ENCODE results near the gene RIN3.

Gene RIN3

GRCh38 chr14:92511453-92512238 is 1.9 kb upstream of the RIN3 start:
- DNase-seq (ENCODE audit: low spot score): no peak

DNA sequence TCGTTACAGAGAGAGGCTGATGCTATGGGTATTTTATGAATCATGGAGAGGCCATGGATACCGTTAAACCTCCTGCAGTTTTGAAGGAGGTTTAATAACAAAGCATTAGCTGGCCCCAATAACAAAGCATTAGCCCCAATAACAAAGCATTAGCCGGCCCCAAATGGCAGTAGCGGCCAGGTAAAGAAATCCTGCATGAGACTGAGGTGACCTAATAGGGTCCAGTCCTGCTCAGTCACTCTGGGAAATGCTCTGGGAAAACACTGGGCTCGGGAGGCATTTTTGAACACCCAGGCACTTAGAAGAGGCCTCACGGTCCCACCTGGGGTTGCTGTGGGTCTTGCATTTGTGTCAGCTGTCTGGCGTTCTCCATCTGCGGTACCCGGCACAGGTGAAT is 776 bp upstream of the RIN3 start:
- DNase-seq (ENCODE audit: low spot score): no peak
- no peak for TF ChIP-seq CTCF (IDR thresholded peaks at IDR 0.05; ENCODE audit: extremely low read depth, missing control alignments)

More at GRCh38 chr14:92511453-92512238, 1.9 kb upstream of the RIN3 start:
- no peak for TF ChIP-seq CTCF (IDR thresholded peaks at IDR 0.05; ENCODE audit: extremely low read depth, missing control alignments)

- TF ChIP-seq CTCF (IDR thresholded peaks at IDR 0.05; ENCODE audit: extremely low read depth, missing control alignments): no peak
- DNase-seq (ENCODE audit: low spot score): peak; percentile 61
These were observed 624 bp downstream of the RIN3 start for GRCh38 chr14:92513966-92514843.

DNA sequence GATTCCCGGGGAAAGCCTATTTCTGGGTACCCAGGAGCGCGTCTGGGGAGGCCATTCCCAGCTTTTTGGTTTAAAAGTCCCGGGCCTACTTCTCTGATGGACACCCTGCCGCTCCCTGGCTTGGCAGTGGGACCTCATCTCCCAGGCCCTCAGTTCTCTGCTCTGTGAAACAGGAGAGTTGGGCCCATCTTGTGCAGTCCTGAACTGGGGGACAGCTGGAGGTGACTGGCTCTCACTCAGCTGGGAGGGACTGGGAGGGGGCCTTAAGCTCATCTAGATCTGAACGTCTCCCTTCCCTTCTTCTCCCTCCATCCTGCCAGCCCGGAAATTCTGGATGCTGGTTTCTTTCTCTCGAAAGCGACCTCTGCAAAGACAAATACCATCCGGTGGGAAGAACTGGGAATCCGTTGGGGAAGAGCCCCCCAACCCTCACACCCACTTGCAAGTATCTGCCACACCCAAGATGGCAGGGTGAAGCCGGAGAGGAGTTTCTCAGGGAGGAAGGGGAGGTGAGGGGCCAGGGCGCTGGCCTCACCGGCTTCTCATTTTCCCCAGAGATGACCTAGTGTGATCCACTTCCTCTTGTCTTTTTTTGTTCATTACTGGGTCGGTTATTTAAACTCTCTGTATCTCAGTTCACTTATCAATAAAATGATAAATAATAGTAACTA is 1.4 kb downstream of the RIN3 start:
- peak; percentile 45 for DNase-seq (ENCODE audit: low spot score)
- no peak for TF ChIP-seq CTCF (IDR thresholded peaks at IDR 0.05; ENCODE audit: extremely low read depth, missing control alignments)

DNA sequence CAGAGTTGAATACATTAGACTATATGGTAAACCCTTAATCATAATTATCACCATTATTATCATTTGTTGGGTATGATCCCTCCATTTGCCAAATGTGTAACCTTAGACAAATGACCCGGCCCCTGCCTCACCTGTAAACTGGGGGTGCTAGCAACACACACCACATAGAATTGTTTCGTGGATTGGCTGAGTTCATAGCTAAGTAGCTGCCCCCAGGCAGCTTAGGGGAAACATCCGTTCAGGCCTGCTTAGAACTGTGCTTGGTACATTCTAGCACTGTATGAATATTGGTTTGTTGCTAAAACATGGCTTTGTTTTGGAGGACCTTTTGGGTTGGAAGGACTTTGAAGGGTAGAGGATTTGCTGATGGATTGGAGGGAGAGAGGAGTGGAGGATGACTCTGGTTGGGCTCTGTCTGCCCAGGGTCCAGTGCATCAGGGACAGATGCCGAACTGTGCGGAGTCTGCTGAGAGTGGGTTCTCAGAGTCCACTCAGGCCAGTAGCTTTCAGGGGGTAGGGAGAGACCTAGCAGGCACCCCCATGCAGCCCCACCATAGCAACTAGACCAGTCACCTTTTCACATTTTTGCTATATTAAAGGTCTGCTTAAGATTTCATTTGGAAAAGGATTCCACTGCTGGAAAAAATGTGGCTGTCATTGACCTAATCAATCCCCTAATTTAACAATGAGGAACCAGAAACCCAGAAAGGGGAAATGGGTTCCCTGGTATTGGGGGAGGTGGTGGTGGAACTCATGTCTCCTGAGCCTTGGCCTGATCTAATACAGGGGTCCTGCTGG is 2.2 kb downstream of the RIN3 start:
- DNase-seq (ENCODE audit: low spot score): no peak
- TF ChIP-seq CTCF (IDR thresholded peaks at IDR 0.05; ENCODE audit: extremely low read depth, missing control alignments): no peak

GRCh38 chr14:92516344-92516965 is 2.9 kb downstream of the RIN3 start:
- DNase-seq (ENCODE audit: low spot score): no peak
- TF ChIP-seq CTCF (IDR thresholded peaks at IDR 0.05; ENCODE audit: extremely low read depth, missing control alignments): no peak
